Ascending aorta (tissue), 2 donors: Measurements from ENCODE around the gene CAMK2A. TPM values are rescaled to one million over a fixed set of nuclear protein-coding genes. Genes with fewer than 3 reads are reported as not detected.

ENCODE experiments used
- DNase-seq, 2 donors: peaks; one replicate each; pipeline ENCODE4 v3.0.0-alpha.2; 2019; ENCODE audit warnings: low spot score in 2 of 2
- H3K27ac ChIP-seq, 2 donors: fragments of 200-600 bp; sonication (generic); one replicate each; pipeline ENCODE4 v1.5.1; 2016 to 2017; ENCODE audit warnings: mild to moderate bottlenecking in 1 of 2
- H3K27me3 ChIP-seq: fragments of 200-600 bp; sonication (generic); one replicate; pipeline ENCODE4 v1.5.1; 2017
- H3K36me3 ChIP-seq, 2 donors: fragments of 200-600 bp; sonication (generic); one replicate each; pipeline ENCODE4 v1.5.1; 2016
- H3K4me1 ChIP-seq, 2 donors: fragments of 200-600 bp; sonication (generic); one replicate each; pipeline ENCODE4 v1.5.1; 2016 to 2017; ENCODE audit warnings: mild to moderate bottlenecking in 1 of 2
- H3K4me3 ChIP-seq, 2 donors: fragments of 200-600 bp; sonication (generic); one replicate each; pipeline ENCODE4 v1.5.1; 2016 to 2017; ENCODE audit warnings: mild to moderate bottlenecking in 1 of 2
- H3K9me3 ChIP-seq, 2 donors: fragments of 200-600 bp; sonication (generic); one replicate each; pipeline ENCODE4 v1.5.1; 2016
- intact Hi-C: fragments of 100-400 bp; cut with DNase I; formaldehyde crosslinking; loops from one replicate; pipeline ENCODE4 v1.15.1; 2023
- total RNA-seq: library from RNA; depleted of rRNA; stranded (reverse); fragments of >200 nt; gene quantifications from one replicate; pipeline ENCODE4 v1.1.0, GENCODE V29; 2016
- TF ChIP-seq, protein P1 (sequence below), 3 experiments: fragments of 200-600 bp in 2 of 3; fragments of 450-650 bp in 1 of 3; sonication (generic) in 2 of 3; IDR thresholded peaks; one replicate each; pipeline ENCODE4 v1.5.1; 2016 to 2019; ENCODE audit warnings: antibody characterized with exemption in 3 of 3, mild to moderate bottlenecking in 1 of 3, moderate library complexity in 1 of 3

Gene CAMK2A
- total RNA-seq, 1 donor from 2014 or later: not detected

DNA sequence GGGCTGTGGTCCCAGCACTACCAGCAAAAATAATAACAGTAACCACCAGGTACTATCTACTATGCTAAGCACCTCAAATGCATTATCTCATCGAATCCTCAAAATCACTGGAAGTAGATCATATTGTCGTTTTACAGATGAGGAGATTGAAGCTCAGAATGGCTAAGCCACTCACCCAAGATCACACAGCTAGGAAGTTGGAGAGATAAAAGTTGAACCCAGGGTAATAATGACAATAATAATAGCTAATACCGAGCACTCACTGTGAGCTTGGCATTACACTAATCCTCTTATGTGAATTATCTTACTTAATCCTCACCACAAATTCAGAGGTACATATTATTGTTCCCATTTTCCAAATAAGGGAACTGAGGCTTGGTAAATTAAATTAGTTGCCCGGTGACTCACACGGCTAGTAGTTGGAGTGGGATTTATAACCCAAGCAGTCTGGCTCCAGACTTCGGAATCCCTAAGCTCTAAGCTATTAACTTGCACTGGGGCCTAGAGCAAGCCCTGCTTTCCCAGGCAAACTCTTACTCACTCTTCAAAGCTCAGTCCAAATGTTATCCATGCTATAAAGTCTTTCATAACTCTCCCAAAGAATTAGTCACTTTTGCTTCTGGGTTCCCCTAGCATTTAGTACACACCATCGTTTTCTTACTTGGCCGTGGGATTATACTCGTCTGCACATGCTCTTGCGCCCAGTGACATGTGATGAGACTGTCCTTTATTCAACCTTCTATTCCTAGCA lies 9.3 kb upstream of the CAMK2A start:
- intact Hi-C loops: no loop called here
- Histone ChIP-seq H3K4me1 (peaks cover 6 to 8% of the 10 kb centered on the region in 2 donors), H3K36me3 (no peaks in the 10 kb centered on the region), H3K27ac (peak overlapping the region in 1 of 2 donors; percentile 44), H3K9me3 (no peaks in the 10 kb centered on the region), H3K27me3 (no peaks in the 10 kb centered on the region), H3K4me3 (no peak overlapping the region)
- DNase-seq: no peak
- TF ChIP-seq, protein P1, sequence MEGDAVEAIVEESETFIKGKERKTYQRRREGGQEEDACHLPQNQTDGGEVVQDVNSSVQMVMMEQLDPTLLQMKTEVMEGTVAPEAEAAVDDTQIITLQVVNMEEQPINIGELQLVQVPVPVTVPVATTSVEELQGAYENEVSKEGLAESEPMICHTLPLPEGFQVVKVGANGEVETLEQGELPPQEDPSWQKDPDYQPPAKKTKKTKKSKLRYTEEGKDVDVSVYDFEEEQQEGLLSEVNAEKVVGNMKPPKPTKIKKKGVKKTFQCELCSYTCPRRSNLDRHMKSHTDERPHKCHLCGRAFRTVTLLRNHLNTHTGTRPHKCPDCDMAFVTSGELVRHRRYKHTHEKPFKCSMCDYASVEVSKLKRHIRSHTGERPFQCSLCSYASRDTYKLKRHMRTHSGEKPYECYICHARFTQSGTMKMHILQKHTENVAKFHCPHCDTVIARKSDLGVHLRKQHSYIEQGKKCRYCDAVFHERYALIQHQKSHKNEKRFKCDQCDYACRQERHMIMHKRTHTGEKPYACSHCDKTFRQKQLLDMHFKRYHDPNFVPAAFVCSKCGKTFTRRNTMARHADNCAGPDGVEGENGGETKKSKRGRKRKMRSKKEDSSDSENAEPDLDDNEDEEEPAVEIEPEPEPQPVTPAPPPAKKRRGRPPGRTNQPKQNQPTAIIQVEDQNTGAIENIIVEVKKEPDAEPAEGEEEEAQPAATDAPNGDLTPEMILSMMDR (IDR thresholded peaks at IDR 0.05): no peak

DNA sequence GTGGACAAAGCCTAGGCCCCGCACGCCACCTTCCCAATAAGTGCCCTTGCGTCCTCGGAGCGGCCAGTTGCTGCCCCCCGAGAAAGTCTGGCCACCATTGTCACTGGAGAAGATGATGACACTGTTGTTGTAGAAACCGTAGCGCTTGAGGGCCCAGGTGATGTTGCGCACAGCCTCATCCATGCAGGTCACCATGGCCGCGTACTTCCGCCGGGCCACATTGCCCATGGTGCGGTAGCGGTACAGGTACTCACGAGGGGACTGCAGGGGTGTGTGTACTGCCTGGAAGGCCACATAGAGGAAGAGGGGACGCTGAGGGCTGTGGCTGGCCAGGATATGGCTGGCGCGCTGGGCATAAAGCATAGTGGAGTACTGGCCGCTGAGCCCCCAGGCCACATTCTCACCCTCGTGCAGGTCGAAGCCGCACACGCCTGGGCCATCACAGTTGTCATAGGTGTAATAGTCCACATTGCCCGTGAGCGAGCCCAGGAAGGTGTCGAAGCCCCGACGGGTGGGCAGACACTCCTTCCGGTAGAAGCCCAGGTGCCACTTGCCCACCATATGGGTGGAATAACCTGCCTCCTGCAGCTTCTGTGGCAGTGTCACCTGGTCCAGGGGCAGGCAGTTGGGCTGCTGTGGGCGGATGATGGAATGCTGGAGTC lies 8.5 kb upstream of the CAMK2A start:
- H3K9me3 ChIP-seq: no peaks in the 10 kb centered on the region
- no peaks in the 10 kb centered on the region for H3K27me3 ChIP-seq
- DNase-seq: no peak
- TF ChIP-seq, protein P1 (IDR thresholded peaks at IDR 0.05): no peak
- H3K36me3 ChIP-seq: no peaks in the 10 kb centered on the region
- no peak overlapping the region for H3K4me3 ChIP-seq
- intact Hi-C loops: no loop called here
- peaks cover 6 to 8% of the 10 kb centered on the region in 2 donors for H3K4me1 ChIP-seq
- H3K27ac ChIP-seq: no peak overlapping the region

DNA sequence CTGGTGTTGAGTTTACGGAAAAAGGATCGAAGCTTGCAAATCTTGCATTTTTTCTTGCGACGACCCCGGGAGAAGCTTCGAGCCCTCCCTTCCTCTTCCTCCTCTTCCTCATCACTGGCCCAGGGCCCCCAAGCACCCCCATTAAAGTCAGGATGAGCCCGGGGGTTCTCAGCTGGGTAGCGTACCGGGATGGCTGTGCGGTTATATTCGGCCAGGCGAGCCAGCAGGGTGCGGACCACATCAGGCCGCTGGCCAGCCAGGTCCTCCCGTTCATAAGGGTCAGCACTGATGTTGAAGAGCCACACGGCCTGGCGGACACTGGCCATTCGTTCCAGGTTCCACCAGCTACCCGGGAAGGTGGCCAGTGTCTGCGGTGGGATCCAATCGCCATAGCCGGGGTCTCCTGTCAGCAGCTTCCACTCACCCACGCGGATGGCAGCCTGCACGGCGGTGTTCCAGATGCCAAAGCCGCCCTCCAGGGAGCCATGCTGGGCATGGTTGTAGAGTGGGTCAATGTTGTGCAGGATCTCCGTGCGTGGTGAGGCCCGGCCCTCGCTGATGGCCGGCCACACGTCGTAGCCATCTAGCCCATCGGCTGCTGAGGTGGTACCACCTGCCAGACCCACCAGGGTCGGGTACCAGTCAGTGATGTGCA lies 7.8 kb upstream of the CAMK2A start:
- DNase-seq: no peak
- no peaks in the 10 kb centered on the region for H3K27me3 ChIP-seq
- no peaks in the 10 kb centered on the region for H3K9me3 ChIP-seq
- TF ChIP-seq, protein P1 (IDR thresholded peaks at IDR 0.05): no peak
- intact Hi-C loops: no loop called here
- H3K4me1 ChIP-seq: peaks cover 6% of the 10 kb centered on the region in 2 donors
- no peak overlapping the region for H3K4me3 ChIP-seq
- no peaks in the 10 kb centered on the region for H3K36me3 ChIP-seq
- H3K27ac ChIP-seq: no peak overlapping the region

DNA sequence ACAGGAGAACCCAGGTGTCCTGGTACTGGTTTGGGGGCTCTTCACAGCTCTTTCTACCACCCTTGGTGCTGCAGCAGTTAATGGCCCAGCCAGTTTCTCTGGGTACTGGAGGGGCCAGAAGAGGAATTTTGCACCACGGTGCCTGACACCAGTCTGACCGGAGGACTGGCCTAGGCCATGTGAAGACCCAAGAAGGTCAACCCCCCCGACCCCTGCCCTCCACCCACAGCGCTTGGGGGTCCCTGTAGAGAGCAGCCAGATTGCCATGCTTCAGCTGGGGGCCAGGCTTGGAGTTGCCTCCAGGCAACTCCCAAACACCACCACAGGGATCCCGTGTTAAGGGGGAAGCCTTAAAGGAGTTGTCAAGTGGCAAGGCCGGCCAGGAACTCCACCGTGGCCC lies 6.9 kb upstream of the CAMK2A start:
- intact Hi-C loops: no loop called here
- Histone ChIP-seq H3K4me1 (no peaks in the 10 kb centered on the region), H3K9me3 (no peaks in the 10 kb centered on the region), H3K27ac (no peak overlapping the region), H3K27me3 (no peaks in the 10 kb centered on the region), H3K36me3 (no peaks in the 10 kb centered on the region), H3K4me3 (no peak overlapping the region)
- TF ChIP-seq, protein P1 (IDR thresholded peaks at IDR 0.05): no peak
- no peak for DNase-seq

DNA sequence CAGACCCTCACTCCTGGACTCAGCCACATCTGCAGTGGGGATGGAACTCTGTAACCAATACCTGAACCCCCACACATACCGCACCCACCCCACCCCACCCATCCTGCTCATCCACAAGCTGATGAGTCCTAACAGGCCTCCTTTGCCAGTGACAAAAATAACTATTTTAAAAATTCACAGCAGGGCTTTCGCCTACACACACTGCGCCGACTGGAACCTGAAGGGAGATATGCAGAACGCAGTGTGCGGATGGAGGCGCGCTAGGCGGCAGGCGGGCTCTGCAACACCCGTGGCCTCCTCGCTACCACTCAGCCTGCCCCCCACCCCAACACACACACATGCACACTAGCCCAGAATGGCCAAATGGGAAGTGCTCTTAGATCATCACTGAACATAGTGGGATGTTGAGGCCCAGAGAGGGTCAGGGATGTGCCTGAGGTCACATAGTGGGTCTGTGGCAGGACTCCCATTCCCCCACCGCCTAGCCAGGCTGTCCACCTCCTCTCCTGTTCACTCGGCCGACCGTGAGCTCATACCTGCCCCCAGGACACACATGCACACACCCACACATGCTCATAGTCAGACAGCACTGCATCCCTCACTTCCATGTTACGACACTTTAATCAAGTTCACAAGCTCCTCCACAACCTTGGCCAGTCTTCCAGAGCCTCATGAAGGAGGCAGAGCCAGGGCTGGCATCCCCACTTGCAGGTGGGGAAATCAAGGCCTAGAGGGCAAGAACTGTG lies 6.3 kb upstream of the CAMK2A start:
- H3K4me3 ChIP-seq: no peak overlapping the region
- DNase-seq: no peak
- no peaks in the 10 kb centered on the region for H3K4me1 ChIP-seq
- intact Hi-C loops: no loop called here
- H3K36me3 ChIP-seq: no peaks in the 10 kb centered on the region
- no peaks in the 10 kb centered on the region for H3K27me3 ChIP-seq
- TF ChIP-seq, protein P1 (IDR thresholded peaks at IDR 0.05): no peak
- H3K27ac ChIP-seq: no peak overlapping the region
- no peaks in the 10 kb centered on the region for H3K9me3 ChIP-seq
